ENCODE measurements around the gene AGAP1. TPM values are rescaled to one million over a fixed set of nuclear protein-coding genes. Genes with fewer than 3 reads are reported as not detected.

The AGAP1 gene
- total RNA-seq, 1 donor from 2014 or later, result 33.7 TPM

- TF ChIP-seq CTCF (IDR thresholded peaks at IDR 0.05; ENCODE audit: insufficient read depth, low read length, poor library complexity, severe bottlenecking), result no peak
- Histone ChIP-seq H3K4me3 (ENCODE audit: low read depth, low read length) (no peak overlapping the region), H3K27me3 (ENCODE audit: control insufficient read depth, insufficient read depth, low read length) (no peaks in the 10 kb centered on the region), H3K36me3 (ENCODE audit: control insufficient read depth, insufficient read depth, low read length) (no peaks in the 10 kb centered on the region)
- no peak for DNase-seq (ENCODE audit: low read depth)
Observed at GRCh38 chr2:235857598-235857997, 363.8 kb downstream of the AGAP1 start.

- TF ChIP-seq CTCF (IDR thresholded peaks at IDR 0.05; ENCODE audit: insufficient read depth, low read length, poor library complexity, severe bottlenecking), result no peak
- H3K36me3 ChIP-seq (ENCODE audit: control insufficient read depth, insufficient read depth, low read length), result no peaks in the 10 kb centered on the region
- no peak for DNase-seq (ENCODE audit: low read depth)
Observed at GRCh38 chr2:235858881-235859280, 365.0 kb downstream of the AGAP1 start.

DNA sequence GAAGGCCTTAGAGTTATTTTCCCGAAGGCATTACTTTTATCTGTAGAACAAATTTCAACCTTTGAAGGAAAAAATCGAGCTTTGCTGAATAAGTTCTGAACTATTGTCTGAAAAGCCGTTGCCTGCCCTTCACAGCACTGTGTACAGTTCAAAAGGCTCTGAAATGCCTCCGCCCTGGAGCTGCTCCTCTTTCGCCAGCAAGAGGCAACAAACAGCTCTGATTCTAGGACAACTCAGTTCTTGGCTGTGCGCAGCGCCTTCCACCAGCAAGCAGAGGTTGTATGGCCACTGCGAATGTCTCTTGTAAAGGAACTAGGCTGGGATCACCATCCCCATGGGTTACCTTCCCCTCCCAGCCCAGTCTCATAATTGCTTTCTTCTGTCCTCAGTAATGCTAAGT lies 365.8 kb downstream of the AGAP1 start:
- Histone ChIP-seq H3K4me3 (ENCODE audit: low read depth, low read length) (no peak overlapping the region), H3K27me3 (ENCODE audit: control insufficient read depth, insufficient read depth, low read length) (no peaks in the 10 kb centered on the region), H3K36me3 (ENCODE audit: control insufficient read depth, insufficient read depth, low read length) (no peaks in the 10 kb centered on the region)
- DNase-seq (ENCODE audit: low read depth), result no peak
- no peak for TF ChIP-seq CTCF (IDR thresholded peaks at IDR 0.05; ENCODE audit: insufficient read depth, low read length, poor library complexity, severe bottlenecking)

More at GRCh38 chr2:235858881-235859280, 365.0 kb downstream of the AGAP1 start:
- H3K27me3 ChIP-seq (ENCODE audit: control insufficient read depth, insufficient read depth, low read length), result no peaks in the 10 kb centered on the region
- no peak overlapping the region for H3K4me3 ChIP-seq (ENCODE audit: low read depth, low read length)

DNA sequence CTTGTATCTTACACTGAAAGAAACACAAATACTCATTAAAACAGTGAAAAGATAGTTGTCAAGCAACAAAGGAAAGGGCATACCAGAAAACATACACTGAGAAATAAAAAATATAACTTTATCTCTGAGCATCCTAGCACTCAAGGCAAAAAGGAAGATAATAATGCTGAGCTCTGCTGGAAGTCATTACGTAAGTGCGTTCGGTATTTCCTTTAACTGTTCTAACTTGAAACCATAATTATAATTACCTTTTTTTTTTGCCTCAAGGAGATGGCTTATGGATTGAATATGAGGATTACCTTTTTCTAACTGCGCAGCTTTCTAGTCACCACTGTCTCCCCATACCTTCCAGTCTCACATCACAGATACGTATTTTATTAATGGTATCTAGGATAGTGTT lies 366.3 kb downstream of the AGAP1 start:
- no peak overlapping the region for H3K4me3 ChIP-seq (ENCODE audit: low read depth, low read length)
- H3K36me3 ChIP-seq (ENCODE audit: control insufficient read depth, insufficient read depth, low read length), result no peaks in the 10 kb centered on the region
- no peak for DNase-seq (ENCODE audit: low read depth)
- H3K27me3 ChIP-seq (ENCODE audit: control insufficient read depth, insufficient read depth, low read length), result no peaks in the 10 kb centered on the region
- TF ChIP-seq CTCF (IDR thresholded peaks at IDR 0.05; ENCODE audit: insufficient read depth, low read length, poor library complexity, severe bottlenecking), result no peak

GRCh38 chr2:235860871-235861270 lies 367.0 kb downstream of the AGAP1 start:
- Histone ChIP-seq H3K4me3 (ENCODE audit: low read depth, low read length) (no peak overlapping the region), H3K27me3 (ENCODE audit: control insufficient read depth, insufficient read depth, low read length) (no peaks in the 10 kb centered on the region), H3K36me3 (ENCODE audit: control insufficient read depth, insufficient read depth, low read length) (no peaks in the 10 kb centered on the region)
- no peak for TF ChIP-seq CTCF (IDR thresholded peaks at IDR 0.05; ENCODE audit: insufficient read depth, low read length, poor library complexity, severe bottlenecking)
- DNase-seq (ENCODE audit: low read depth), result no peak

DNA sequence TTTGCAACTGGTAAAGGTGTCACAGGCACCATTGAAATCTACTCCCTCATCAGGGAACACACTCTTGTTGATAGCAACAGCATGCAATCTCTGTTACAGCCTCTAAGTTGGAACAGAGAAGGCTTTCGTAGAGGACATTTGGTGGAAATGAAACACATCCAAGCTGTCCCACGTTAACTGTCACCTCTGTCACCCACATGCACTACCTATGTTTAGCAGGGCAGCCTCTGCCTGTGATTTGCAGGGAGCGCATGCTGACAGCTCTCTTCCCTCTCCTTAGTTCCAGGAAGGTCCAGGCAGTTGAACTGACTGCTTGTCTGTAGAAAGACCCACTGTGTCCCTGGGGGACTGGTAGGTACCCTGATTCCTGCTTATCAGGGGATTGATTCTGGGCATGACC lies 367.5 kb downstream of the AGAP1 start:
- H3K4me3 ChIP-seq (ENCODE audit: low read depth, low read length), result no peak overlapping the region
- H3K27me3 ChIP-seq (ENCODE audit: control insufficient read depth, insufficient read depth, low read length), result no peaks in the 10 kb centered on the region
- no peaks in the 10 kb centered on the region for H3K36me3 ChIP-seq (ENCODE audit: control insufficient read depth, insufficient read depth, low read length)
- TF ChIP-seq CTCF (IDR thresholded peaks at IDR 0.05; ENCODE audit: insufficient read depth, low read length, poor library complexity, severe bottlenecking), result no peak
- no peak for DNase-seq (ENCODE audit: low read depth)
